HL-60/S4 treated with retinoic acid at 250 ng/mL for 4 days and 3 days (cell line): ENCODE measurements around the gene KCNIP1.
"Not testable (repeated sequence)": the region's sequence is repeated elsewhere in the genome, so short reads cannot be mapped to it uniquely, and the experiment has no call there.

Experiments used
- in situ Hi-C: fragments of 300-500 bp; cut with MboI; formaldehyde crosslinking; loops from 2 replicates; pipeline ENCODE4 v1.7.0; 2022; ENCODE audit warnings: low sequenced_read_pairs

The KCNIP1 gene

DNA sequence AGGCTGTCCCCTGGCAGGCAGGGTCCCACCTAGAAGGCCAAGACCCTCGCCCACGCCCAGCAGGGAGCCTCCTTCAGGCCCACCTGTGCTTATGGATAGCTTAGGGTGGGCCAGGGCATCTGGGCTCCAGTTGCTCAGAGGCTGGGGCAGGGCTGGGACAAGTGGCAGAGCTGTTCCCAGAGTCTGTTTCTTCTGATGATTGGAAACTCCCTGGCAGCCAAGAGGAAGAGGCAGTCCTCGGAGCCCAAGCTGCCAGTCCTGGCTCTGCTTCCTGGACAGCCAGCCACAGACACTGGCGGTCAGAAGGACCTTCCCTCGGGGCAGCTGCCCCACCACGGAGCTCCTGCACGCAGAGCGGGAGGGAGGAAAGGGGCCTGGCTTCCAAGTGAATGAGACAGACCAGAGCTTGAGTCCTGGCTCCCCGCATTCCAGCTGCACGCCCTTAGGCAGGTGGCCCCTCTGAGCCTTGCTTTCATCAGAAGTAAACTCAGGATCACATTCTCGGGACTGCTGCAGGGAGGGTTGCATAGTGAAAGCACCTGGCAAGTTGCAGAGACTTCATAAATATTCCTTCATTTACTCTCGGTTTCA, 241.8 kb downstream of the KCNIP1 start:
- in situ Hi-C loops = no loop called here

DNA sequence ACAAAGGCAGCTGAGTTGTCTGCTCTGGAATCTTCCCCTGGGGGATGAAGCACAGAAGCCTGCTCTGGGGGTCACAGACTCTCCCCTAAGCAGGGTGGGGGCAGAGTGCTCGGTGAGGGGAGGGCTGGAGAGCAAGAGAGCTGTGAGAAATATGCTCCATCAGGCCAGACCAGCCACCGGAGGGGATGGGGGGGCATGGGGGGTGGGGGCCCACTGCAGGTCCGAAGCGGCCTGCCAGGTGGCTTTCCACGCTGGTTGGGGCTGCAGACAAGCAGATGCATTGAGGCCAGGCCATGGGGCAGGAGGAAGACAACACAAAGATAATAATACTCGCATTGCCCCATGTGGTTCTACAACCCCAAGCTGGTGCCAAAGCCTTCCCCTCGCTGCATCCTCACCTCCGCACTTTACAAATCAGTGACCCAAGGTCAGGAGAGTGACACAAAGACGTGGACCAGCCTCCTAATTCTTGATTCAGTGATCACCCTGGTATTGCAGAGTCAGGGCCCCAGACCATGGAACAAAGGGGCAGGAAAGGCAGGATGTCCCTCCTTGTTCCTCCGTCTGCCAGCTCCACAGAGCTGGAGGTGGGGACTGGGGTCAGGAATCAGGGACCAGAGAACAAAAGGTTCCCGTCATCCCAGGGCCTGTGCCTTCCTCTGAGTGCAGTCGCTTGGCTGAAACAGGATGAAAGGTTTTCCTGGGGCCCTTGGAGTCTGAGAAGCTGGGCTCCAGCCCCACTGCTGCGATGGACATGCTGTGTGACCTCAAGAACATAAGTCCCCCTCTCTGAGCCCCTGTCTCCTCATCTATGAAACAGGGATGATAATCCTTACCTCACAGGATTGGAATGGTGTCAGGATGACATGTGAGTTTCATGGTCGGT, 242.5 kb downstream of the KCNIP1 start:
- in situ Hi-C loops = no loop called here

DNA sequence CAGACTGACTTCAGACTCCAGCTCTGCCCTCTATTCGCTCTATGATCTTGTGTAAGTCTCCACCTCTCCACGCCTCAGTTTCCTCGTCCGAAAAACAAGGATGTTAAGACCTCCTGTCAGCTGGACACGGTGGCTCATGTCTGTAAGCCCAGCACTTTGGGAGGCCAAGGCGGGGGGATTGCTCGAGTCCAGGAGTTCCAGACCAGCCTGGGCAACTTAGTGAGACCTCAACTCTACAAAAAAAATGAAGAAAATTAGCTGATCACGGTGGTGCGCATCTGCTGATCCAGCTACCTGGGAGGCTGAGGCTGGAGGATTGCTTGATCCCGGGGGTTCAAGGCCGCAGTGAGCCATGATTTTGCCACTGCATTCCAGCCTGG, 243.1 kb downstream of the KCNIP1 start:
- in situ Hi-C loops = no loop called here

DNA sequence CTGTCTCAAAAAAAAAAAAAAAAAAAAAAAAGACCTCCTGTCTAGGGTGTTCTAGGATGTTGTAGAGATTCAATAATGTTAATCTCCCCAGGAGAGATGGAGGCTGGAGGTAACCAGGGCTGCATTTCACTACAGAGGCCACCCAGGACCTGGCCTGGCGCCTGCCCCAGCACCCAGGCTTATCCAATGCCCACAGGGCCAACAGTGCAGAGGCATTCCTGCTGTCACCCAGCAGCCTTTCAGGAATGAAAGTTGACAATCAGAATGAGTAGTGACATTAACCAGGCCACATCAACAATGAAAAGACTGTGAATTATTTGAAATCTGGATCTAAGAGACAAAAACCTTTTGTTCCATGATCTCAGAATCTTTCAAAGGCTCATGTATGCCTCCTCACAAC, 243.5 kb downstream of the KCNIP1 start:
- in situ Hi-C loops = no loop called here

- in situ Hi-C loops = no loop called here
Measured at GRCh38 chr5:170747851-170748250, 244.0 kb downstream of the KCNIP1 start.

GRCh38 chr5:170748951-170749471, 245.2 kb downstream of the KCNIP1 start:
- in situ Hi-C loops = no loop called here

DNA sequence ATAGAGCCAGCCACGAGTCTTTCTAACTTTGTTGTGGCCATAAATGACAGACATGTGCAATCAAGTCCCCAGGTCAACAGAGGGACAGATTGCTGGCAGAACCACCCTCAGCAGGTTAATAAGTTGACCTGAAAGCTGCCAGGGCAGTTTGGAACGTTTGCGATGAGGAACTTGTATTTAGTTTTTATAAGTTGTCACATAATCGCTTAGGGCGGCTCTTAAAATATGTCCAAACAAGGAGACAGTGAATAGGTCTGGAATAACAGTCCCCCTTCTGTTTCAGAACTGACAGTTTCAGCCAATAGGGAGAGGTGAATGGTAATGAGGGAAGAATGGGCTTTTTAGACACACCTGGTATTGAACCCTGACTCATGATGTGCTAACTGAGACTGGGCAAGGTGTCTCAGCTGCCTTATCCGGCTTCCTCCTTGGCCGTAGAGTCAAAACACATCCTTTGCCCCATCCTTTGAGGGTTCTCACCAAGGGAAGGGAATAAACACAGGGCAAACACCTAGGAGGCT, 246.2 kb downstream of the KCNIP1 start:
- in situ Hi-C loops = no loop called here

- in situ Hi-C loops = no loop called here
Measured at GRCh38 chr5:170750791-170751190, 247.0 kb downstream of the KCNIP1 start.

DNA sequence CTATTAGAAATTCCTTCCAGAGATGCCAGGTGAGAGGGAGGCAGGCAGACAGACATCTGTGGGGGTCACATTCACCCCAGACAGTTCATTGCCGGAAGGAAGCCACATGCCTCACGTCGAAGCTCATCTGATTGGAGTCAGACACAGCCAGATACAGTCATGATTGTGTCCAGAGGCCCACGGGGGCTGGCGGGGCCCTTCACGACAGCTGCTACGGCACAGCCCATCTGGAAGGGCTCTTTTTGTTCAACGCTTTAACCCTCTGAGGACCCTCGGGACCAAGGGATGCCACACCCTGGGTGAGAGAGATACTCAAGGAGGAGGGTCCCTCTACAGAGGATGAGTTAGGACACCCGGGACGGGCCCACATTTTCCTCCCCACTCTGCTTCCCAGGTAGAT, 247.8 kb downstream of the KCNIP1 start:
- in situ Hi-C loops = no loop called here

GRCh38 chr5:170752257-170753215, 248.7 kb downstream of the KCNIP1 start:
- in situ Hi-C loops = no loop called here

GRCh38 chr5:170753311-170753710, 249.5 kb downstream of the KCNIP1 start:
- in situ Hi-C loops = no loop called here

DNA sequence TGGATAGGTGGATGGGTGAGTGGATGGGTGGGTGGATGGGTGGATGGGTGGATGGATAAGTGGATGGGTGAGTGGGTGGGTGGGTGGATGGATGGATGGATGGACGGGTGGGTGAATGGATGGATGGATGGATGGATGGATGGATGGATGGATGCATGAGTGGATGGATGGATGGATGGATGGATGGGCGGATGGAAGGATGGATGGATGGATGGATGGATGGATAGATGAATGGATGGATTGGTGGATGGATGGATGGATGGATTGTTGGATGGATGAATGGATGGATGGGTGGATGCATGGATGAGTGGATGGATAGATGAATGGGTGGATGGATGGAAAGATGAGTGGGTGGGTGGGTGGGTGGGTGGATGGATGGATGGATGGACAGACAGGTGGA, 250.7 kb downstream of the KCNIP1 start:
- in situ Hi-C loops = not testable (repeated sequence)

DNA sequence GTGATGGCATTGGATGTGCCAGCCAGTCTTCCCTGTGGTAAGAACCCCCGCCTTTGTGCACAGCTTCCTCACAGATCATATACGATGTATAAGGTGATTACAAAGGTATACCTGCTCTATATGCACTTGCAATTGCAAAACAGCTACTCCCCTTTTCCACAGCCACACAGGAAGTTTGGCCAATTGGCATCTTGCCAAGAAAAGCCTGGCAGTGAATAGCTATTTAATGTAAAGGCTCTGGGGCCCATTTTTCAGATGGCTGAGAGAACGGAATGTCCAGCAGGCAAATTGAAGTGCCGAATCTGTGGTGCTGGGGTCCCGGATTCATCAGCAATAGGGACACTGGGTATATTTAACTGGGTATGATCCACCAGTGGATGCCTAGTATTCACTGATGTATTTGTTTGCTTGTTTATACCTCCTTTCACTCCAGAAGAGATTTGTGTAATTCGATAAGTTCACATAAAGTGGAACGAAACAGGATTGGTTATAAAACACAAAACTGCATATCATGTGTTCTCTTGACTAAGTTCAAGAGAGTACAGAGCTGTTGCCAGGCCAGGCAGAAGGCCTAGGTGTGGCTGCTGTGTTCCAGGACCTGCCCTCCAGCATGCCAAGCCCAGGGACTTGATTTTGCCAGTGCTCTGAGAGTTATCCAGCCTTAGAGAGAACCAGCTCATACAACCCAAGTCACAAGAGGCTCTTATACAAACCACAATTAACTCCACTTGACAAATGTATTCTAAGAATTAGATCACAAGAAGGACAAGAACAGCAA, 252.0 kb downstream of the KCNIP1 start:
- in situ Hi-C loops = no loop called here

DNA sequence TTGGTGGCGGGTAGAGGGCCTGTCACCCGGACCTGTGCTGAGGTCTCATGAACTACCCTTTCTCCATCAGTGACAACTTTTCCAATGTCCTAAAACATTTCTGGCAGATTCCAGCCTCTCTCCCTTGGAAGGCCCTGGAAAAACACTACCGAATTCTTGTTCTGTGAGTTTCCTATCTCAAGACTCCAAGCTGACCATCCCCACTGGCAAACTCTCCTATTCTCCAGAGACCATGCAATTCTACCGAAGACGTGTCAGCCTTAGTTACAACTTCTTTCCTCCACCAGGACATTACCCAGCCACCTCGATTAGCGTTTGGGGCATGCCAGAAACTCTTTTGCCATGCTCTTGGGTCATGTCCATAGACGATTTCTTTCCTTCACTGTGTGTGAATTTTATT, 252.9 kb downstream of the KCNIP1 start:
- in situ Hi-C loops = no loop called here

GRCh38 chr5:170757182-170757601, 253.4 kb downstream of the KCNIP1 start:
- in situ Hi-C loops = no loop called here

GRCh38 chr5:170757669-170758068, 253.8 kb downstream of the KCNIP1 start:
- in situ Hi-C loops = no loop called here

DNA sequence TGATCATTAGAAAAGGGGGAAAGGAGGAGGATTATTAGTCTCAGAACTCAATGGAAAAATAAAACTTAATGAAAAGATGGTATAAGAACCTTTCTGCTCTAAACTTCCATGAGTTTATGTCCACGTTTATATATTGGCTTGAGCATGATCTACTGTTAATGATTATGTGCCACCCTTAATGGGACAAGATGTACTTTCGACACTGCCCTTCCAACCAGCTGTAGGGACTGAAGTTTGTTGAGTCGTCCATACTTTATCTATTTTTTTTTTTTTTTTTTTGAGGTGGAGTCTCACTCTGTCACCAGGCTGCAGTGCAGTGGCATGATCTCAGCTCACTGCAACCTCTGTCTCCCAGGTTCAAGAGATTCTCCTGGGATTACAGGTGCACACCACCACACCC, 254.7 kb downstream of the KCNIP1 start:
- in situ Hi-C loops = no loop called here

GRCh38 chr5:170760113-170760512, 256.3 kb downstream of the KCNIP1 start:
- in situ Hi-C loops = no loop called here

DNA sequence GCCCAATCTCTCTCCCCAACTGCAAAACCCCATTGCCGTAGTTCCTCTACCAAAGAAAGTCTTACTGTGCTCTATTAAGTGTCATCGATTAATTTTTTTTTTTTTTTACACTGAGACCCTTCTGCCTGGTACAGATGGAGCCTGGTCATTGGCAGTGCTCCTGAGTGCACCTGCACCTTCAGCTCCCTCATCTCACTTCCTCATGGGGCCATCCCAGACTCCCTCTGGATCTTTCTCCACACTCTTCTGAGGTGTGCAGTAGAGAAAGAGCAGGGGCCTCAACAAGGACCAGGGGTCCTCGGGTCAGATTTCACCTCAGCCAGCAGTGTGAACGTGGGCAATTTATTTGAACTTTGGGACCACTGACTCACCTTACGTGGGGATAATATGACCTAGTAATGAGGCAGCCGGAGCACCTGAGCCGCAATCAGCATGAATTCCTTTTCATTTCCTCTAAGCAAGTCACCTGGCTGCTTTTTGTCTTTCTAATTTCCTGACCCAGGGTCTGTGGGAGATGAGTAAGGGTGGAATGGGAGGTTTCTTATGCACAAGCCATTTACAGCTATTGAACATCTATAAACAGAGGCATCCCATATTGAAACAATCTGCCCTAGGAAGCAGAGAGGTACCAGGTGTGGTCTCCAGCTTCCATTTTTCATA, 257.4 kb downstream of the KCNIP1 start:
- in situ Hi-C loops = no loop called here

DNA sequence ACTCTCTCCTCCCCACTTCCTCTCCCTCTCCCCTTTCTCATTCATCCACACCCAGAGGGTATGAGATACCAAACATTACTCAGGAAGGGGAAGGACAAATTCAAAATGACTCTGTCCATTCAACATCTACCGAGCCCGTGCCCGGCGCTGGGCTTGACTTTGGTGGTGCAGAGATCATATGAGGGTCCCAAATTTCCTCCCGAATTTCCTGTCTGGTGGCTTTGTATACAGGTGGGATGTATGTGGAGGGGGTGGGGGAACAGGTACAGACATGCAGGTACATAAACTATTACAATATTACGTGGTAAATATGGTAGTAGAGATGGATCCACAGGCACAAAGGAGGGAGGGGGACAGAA, 257.9 kb downstream of the KCNIP1 start:
- in situ Hi-C loops = no loop called here
